ENCODE results near the gene CCDC88C.

Gene CCDC88C

GRCh38 chr14:91374879-91375702, 42.5 kb downstream of the CCDC88C start:
- Histone ChIP-seq H3K27me3 (ENCODE audit: control insufficient read depth in 5 of 5, insufficient read depth in 4 of 5, low read length in 5 of 5) (peaks cover 0 to 3% (median 0%) of the 10 kb centered on the region in 5 donors), H3K4me1 (ENCODE audit: control insufficient read depth in 5 of 5, insufficient read depth in 5 of 5, low read length in 5 of 5) (peaks cover 6 to 93% (median 61%) of the 10 kb centered on the region in 5 donors), H3K36me3 (ENCODE audit: control insufficient read depth in 5 of 5, insufficient read depth in 5 of 5, low read length in 5 of 5) (no peaks in the 10 kb centered on the region)

GRCh38 chr14:91374287-91374878, 43.2 kb downstream of the CCDC88C start:
- Histone ChIP-seq H3K36me3 (ENCODE audit: control insufficient read depth in 5 of 5, insufficient read depth in 5 of 5, low read length in 5 of 5) (no peaks in the 10 kb centered on the region), H3K9me3 (ENCODE audit: control insufficient read depth in 5 of 5, low read length in 5 of 5) (no peaks in the 10 kb centered on the region), H3K4me3 (ENCODE audit: low read depth in 1 of 5, low read length in 5 of 5) (peak overlapping the region in 1 of 5 donors; percentile 32), H3K4me1 (ENCODE audit: control insufficient read depth in 5 of 5, insufficient read depth in 5 of 5, low read length in 5 of 5) (peaks cover 6 to 93% (median 60%) of the 10 kb centered on the region in 5 donors), H3K27me3 (ENCODE audit: control insufficient read depth in 5 of 5, insufficient read depth in 4 of 5, low read length in 5 of 5) (peaks cover 0 to 3% (median 0%) of the 10 kb centered on the region in 5 donors), H3K27ac (ENCODE audit: low read depth, low read length) (no peak overlapping the region), H3K9ac (ENCODE audit: low read length in 5 of 5) (peak overlapping the region in 2 of 5 donors; percentile 2 to 39)

More at GRCh38 chr14:91374879-91375702, 42.5 kb downstream of the CCDC88C start:
- Histone ChIP-seq H3K27ac (ENCODE audit: low read depth, low read length) (no peak overlapping the region), H3K9me3 (ENCODE audit: control insufficient read depth in 5 of 5, low read length in 5 of 5) (no peaks in the 10 kb centered on the region), H3K9ac (ENCODE audit: low read length in 5 of 5) (peak overlapping the region in 1 of 5 donors; percentile 2), H3K4me3 (ENCODE audit: low read depth in 1 of 5, low read length in 5 of 5) (no peak overlapping the region)

- Histone ChIP-seq H3K4me1 (ENCODE audit: control insufficient read depth in 5 of 5, insufficient read depth in 5 of 5, low read length in 5 of 5) (peaks cover 0 to 90% (median 53%) of the 10 kb centered on the region in 5 donors), H3K27me3 (ENCODE audit: control insufficient read depth in 5 of 5, insufficient read depth in 4 of 5, low read length in 5 of 5) (peaks cover 0 to 3% (median 0%) of the 10 kb centered on the region in 5 donors), H3K27ac (ENCODE audit: low read depth, low read length) (peak overlapping the region; percentile 48), H3K36me3 (ENCODE audit: control insufficient read depth in 5 of 5, insufficient read depth in 5 of 5, low read length in 5 of 5) (no peaks in the 10 kb centered on the region), H3K4me3 (ENCODE audit: low read depth in 1 of 5, low read length in 5 of 5) (peak overlapping the region in 2 of 5 donors; percentile 9 to 32), H3K9ac (ENCODE audit: low read length in 5 of 5) (peak overlapping the region in 1 of 5 donors; percentile 39), H3K9me3 (ENCODE audit: control insufficient read depth in 5 of 5, low read length in 5 of 5) (no peaks in the 10 kb centered on the region)
Observed at GRCh38 chr14:91373591-91374254, 43.9 kb downstream of the CCDC88C start.

DNA sequence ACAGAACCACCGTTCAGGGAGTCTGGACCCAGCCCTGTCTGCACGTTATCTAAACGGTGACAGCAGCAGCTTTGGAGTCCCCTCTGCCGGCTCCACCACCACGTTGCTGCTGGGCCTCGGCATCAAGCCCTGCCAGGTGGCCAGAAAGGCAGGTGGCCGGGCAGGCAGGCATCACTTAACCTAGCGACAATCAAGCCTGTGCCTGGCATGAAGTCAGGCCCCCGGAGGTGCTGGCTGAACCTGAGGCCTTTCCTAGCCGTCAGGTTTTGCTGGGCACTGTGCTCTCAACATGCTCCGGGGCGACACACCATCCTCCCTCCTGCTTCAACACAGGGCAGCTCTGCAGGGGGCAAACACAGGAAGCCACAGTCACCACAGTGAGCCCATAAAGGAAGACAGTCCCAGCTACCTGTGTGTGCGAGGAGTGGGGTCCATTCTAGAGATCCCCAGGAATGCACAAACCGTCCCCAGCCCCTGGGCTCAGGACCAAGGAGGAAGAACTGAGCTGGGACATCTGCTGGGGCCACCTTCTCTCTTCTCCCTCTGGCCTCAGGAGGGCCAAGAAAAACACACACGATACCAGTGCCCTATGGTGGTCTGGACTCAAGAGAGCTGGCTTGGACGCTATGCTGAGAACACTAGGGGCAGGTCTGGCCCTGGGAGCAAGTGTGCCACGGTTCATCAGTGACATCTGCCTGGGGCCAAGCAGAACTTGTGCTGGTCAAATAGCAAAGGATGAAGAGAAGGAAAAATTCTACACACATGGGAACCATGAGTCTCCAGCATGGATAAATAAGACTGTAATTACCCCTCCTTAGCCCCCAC, 44.7 kb downstream of the CCDC88C start:
- H3K27me3 ChIP-seq (ENCODE audit: control insufficient read depth in 5 of 5, insufficient read depth in 4 of 5, low read length in 5 of 5) = peaks cover 0 to 3% (median 0%) of the 10 kb centered on the region in 5 donors
- peak overlapping the region; percentile 48 for H3K27ac ChIP-seq (ENCODE audit: low read depth, low read length)
- peak overlapping the region in 1 of 5 donors; percentile 11 for H3K4me3 ChIP-seq (ENCODE audit: low read depth in 1 of 5, low read length in 5 of 5)
- H3K9ac ChIP-seq (ENCODE audit: low read length in 5 of 5) = peak overlapping the region in 1 of 5 donors; percentile 19
- no peaks in the 10 kb centered on the region for H3K9me3 ChIP-seq (ENCODE audit: control insufficient read depth in 5 of 5, low read length in 5 of 5)
- H3K36me3 ChIP-seq (ENCODE audit: control insufficient read depth in 5 of 5, insufficient read depth in 5 of 5, low read length in 5 of 5) = no peaks in the 10 kb centered on the region
- H3K4me1 ChIP-seq (ENCODE audit: control insufficient read depth in 5 of 5, insufficient read depth in 5 of 5, low read length in 5 of 5) = peaks cover 0 to 86% (median 45%) of the 10 kb centered on the region in 5 donors

GRCh38 chr14:91371990-91372375, 45.6 kb downstream of the CCDC88C start:
- H3K27me3 ChIP-seq (ENCODE audit: control insufficient read depth in 5 of 5, insufficient read depth in 4 of 5, low read length in 5 of 5) = peaks cover 0 to 3% (median 0%) of the 10 kb centered on the region in 5 donors
- H3K4me1 ChIP-seq (ENCODE audit: control insufficient read depth in 5 of 5, insufficient read depth in 5 of 5, low read length in 5 of 5) = peaks cover 0 to 86% (median 36%) of the 10 kb centered on the region in 5 donors
- H3K9ac ChIP-seq (ENCODE audit: low read length in 5 of 5) = no peak overlapping the region
- H3K27ac ChIP-seq (ENCODE audit: low read depth, low read length) = no peak overlapping the region
- H3K9me3 ChIP-seq (ENCODE audit: control insufficient read depth in 5 of 5, low read length in 5 of 5) = no peaks in the 10 kb centered on the region
- H3K36me3 ChIP-seq (ENCODE audit: control insufficient read depth in 5 of 5, insufficient read depth in 5 of 5, low read length in 5 of 5) = no peaks in the 10 kb centered on the region
- no peak overlapping the region for H3K4me3 ChIP-seq (ENCODE audit: low read depth in 1 of 5, low read length in 5 of 5)

DNA sequence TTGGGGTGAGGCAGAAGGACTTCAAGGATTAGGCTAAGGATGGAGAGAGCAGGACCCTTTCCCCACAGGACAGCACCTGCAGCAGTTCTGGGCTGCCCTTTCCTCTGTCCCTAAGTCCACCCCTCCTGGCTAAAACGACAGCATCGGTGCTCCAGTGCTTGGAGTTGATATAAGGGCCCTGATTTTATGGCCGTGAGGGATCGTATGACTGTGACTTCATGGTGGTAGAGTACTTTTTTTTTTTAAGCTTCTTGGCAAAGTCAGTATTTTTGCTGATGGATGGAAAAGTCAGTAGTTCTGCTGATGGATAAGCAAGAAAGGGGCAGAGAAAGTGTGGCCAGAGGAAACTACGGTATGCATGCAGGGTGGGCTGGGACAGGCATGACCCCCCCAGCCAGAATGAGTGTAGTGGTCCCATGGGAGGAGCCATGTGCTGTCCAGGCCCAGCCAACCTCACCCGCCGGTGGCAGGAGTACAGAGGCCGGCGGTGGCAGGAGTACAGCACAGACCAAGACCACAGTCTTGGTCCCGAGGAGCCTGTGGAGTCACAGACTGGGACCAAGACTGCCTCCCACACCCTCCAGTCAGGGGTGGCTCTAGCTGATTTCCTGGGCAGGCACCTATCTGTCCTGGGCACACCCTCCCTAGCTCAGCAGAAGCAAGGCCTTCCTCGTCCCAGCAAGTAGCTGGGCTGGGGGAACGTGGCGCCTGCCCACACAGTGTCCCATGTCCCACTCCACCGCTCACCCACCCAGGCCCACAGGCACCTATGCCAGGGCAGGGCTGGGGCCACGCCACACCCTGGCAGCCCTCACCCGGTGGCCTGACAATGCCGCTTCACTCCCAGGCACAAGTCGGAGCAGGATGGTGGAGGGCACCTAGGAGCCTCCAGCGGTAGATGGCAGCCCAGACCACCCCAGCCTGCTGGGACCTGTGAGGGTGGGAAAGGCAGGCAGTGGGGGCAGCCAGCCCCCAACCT, 46.3 kb downstream of the CCDC88C start:
- H3K4me3 ChIP-seq (ENCODE audit: low read depth in 1 of 5, low read length in 5 of 5) = no peak overlapping the region
- no peak overlapping the region for H3K27ac ChIP-seq (ENCODE audit: low read depth, low read length)
- no peaks in the 10 kb centered on the region for H3K9me3 ChIP-seq (ENCODE audit: control insufficient read depth in 5 of 5, low read length in 5 of 5)
- peaks cover 0 to 86% (median 33%) of the 10 kb centered on the region in 5 donors for H3K4me1 ChIP-seq (ENCODE audit: control insufficient read depth in 5 of 5, insufficient read depth in 5 of 5, low read length in 5 of 5)
- no peaks in the 10 kb centered on the region for H3K36me3 ChIP-seq (ENCODE audit: control insufficient read depth in 5 of 5, insufficient read depth in 5 of 5, low read length in 5 of 5)
- H3K9ac ChIP-seq (ENCODE audit: low read length in 5 of 5) = peak overlapping the region in 1 of 5 donors; percentile 20
- peaks cover 0 to 3% (median 0%) of the 10 kb centered on the region in 5 donors for H3K27me3 ChIP-seq (ENCODE audit: control insufficient read depth in 5 of 5, insufficient read depth in 4 of 5, low read length in 5 of 5)

GRCh38 chr14:91369628-91370445, 47.8 kb downstream of the CCDC88C start:
- H3K27ac ChIP-seq (ENCODE audit: low read depth, low read length) = peak overlapping the region; percentile 40
- peak overlapping the region in 1 of 5 donors; percentile 55 for H3K9ac ChIP-seq (ENCODE audit: low read length in 5 of 5)

GRCh38 chr14:91368776-91369416, 48.7 kb downstream of the CCDC88C start:
- Histone ChIP-seq H3K4me1 (ENCODE audit: control insufficient read depth in 5 of 5, insufficient read depth in 5 of 5, low read length in 5 of 5) (peaks cover 0 to 73% (median 30%) of the 10 kb centered on the region in 5 donors), H3K4me3 (ENCODE audit: low read depth in 1 of 5, low read length in 5 of 5) (no peak overlapping the region), H3K27ac (ENCODE audit: low read depth, low read length) (peak overlapping the region; percentile 40), H3K9ac (ENCODE audit: low read length in 5 of 5) (no peak overlapping the region), H3K36me3 (ENCODE audit: control insufficient read depth in 5 of 5, insufficient read depth in 5 of 5, low read length in 5 of 5) (no peaks in the 10 kb centered on the region), H3K9me3 (ENCODE audit: control insufficient read depth in 5 of 5, low read length in 5 of 5) (no peaks in the 10 kb centered on the region), H3K27me3 (ENCODE audit: control insufficient read depth in 5 of 5, insufficient read depth in 4 of 5, low read length in 5 of 5) (peaks cover 0 to 3% (median 0%) of the 10 kb centered on the region in 5 donors)

More at GRCh38 chr14:91369628-91370445, 47.8 kb downstream of the CCDC88C start:
- Histone ChIP-seq H3K9me3 (ENCODE audit: control insufficient read depth in 5 of 5, low read length in 5 of 5) (no peaks in the 10 kb centered on the region), H3K27me3 (ENCODE audit: control insufficient read depth in 5 of 5, insufficient read depth in 4 of 5, low read length in 5 of 5) (peaks cover 0 to 3% (median 0%) of the 10 kb centered on the region in 5 donors), H3K4me3 (ENCODE audit: low read depth in 1 of 5, low read length in 5 of 5) (no peak overlapping the region), H3K36me3 (ENCODE audit: control insufficient read depth in 5 of 5, insufficient read depth in 5 of 5, low read length in 5 of 5) (no peaks in the 10 kb centered on the region), H3K4me1 (ENCODE audit: control insufficient read depth in 5 of 5, insufficient read depth in 5 of 5, low read length in 5 of 5) (peaks cover 0 to 76% (median 29%) of the 10 kb centered on the region in 5 donors)

Measured in subcutaneous abdominal adipose tissue (tissue), 5 donors.